ENCODE results near the gene SPECC1L.
"Not testable (repeated sequence)": the region's sequence is repeated elsewhere in the genome, so short reads cannot be mapped to it uniquely, and the experiment has no call there.

The SPECC1L gene

DNA sequence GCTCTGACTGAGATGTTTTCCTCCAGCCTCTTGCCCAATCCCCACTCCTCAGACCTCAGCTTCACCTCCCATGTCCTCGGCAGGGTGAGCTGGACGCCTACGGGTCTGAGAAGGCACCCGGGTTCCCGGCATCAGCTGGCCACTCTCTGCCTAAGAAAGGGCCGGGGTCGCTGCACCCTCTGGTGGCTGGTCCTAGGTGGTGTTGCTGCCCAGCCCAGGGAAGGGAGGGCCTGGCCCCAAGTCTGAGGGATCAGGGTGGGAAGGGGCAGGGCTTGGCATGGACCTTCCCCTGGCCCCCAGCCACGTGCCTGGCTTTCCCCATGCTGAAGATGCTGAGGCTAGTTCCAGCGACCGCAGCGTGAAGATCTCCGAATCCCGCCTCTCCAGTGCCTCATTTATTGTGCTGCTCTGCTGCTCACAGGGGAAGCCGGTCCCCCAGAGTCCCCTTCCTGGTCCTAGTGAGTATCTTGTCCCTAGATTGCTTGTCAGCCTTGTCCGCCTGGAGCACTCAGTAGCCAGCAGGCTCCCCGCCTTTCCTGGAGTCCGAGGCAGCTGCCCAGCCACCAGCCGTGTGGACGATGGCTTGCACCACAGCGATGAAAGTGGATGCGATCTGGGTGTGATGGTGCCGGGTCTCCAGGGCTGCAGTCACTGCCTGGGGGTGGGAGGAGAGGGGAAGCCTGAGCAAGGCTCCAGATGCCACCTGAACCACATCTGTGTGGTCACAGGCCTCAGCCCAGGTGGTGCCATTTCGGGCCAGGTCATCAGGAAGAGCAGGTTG lies 22.9 kb upstream of the SPECC1L start:
- DNase-seq, result peak; percentile 76

DNA sequence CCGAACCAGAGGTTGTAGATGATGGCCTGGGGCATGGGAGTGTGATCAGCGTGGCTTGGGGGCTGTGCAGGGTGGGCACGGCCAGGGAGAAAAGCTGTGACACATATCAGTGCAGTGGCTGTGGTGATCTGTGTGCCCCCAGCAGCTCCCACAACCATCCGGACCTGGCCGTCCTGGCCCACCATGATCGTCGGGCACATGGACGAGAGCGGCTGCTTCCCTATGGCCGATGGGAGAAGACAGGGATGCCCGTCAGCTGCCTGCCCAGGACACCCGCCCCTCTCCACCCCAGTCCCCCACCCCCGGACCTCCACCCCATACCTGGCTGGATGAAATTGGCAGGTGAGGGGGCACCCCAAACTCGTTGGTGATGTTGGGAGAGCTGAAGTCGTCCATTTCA lies 22.0 kb upstream of the SPECC1L start:
- not testable (repeated sequence) for DNase-seq

DNA sequence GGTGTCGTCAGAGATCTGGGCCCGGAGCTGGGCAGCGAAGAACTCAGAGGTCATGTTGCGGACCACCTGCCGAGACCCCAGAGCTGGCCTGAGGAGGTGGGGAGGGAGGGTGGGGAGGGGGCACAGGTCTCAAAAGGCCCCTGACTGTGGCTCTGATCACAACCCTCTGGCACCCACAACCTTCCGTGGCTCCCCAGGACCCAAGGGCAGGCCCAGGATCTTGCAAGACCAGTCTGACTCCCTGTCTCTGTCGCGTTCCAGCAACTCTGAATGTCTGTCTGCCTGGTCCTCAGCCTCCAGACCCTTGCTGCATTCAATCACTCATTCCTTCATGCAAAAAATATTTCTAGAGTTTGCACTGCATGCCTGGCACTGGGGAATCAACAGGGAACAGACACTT lies 21.2 kb upstream of the SPECC1L start:
- DNase-seq, result not testable (repeated sequence)

DNA sequence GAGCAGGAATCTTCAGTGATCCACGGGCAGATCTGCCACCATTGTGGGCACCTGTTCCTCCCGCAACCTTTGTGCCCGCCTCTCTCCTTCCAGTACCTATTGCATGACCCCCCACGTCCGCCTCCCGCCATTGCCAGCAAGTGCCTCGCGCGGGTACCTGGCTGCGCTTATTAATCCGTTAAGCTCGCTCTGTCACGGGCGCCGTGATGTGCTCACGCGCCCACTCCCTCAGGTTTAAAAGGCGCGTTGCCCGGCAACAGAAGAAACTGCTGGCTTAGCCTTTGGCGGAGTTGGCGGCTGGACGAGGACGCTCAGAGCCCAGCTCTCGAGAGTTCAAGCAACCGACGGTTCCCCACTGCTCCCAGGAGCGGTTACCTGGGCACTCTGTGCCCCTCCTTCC lies 19.3 kb upstream of the SPECC1L start:
- DNase-seq, result not testable (repeated sequence)

DNA sequence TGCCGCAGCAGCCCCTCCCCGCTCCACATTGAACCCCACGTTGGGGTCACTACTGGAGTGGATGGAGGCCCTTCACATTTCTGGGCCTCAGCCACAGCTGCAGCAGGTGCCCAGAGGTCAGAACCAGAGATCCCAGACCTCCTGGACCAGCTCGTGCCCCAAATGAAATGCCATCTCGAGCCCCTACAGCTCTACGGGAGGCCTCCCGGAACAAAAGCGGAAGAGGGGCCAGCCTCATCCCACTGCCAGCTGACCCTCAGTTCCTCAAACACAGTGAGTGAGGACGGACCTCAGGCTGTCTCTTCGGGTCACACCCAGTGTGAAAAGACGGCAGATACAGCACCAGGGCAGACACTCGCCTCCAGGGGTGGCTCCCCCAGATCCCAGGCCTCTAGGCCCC lies 17.5 kb upstream of the SPECC1L start:
- DNase-seq, result not testable (repeated sequence)

DNA sequence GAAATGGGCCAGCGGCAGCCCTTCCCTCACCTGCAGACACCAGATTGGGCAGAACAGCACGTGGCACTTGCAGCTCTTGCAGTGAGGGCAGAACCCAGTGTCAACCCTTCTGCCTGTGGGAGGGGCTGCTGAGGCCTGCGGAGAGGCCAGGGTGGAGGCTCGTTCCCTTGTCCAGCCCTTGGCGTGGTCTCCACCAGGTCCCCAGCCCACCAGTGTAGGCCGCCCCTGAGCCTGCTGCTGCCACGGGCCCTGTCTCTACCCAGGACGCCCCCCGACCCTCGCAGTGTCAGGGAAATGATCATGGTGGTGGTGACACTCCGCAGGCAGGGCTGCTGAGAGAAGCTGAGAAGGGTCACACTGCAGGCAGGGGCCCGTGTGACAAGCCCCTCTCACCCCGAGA lies 14.5 kb upstream of the SPECC1L start:
- DNase-seq, result not testable (repeated sequence)

DNA sequence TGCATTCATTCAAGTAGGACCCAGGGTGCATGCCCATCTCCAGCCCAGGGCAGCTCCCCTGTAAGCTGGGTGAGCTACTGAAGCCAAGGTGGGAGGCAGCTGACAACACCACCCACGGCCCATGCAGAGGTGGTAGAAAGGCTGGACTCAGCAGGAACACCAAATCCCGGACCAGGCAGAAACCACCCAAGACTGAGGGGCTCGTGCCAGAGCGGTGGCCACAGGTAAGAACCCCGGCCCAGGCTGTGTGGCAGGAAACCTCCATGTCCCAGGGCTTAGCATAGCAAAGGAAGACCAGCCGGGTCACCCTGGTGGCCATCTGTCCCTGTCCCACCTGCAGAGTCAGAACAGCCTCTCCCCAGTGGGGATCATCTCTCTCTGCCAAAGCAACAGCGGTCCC lies 13.9 kb upstream of the SPECC1L start:
- not testable (repeated sequence) for DNase-seq

DNA sequence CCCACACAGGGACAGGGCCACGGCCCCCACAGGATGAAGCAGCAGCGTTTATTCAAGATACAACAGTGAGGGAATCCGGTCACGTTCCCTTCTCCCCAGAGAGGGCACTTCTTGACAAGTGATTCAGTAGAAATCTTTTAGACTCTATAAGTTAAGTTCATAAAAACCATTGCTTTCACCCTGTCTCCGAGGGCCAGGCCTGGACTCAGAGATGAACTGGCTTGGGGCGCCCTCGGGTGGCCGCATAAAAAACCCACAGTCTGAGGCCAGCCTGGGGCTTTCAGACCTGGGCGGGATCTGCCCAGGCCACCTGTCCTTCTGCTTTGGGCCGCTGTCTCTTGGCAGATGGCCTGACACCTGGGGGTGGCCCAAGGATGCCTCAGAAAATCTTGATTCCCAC lies 11.2 kb upstream of the SPECC1L start:
- DNase-seq, result peak; percentile 70

DNA sequence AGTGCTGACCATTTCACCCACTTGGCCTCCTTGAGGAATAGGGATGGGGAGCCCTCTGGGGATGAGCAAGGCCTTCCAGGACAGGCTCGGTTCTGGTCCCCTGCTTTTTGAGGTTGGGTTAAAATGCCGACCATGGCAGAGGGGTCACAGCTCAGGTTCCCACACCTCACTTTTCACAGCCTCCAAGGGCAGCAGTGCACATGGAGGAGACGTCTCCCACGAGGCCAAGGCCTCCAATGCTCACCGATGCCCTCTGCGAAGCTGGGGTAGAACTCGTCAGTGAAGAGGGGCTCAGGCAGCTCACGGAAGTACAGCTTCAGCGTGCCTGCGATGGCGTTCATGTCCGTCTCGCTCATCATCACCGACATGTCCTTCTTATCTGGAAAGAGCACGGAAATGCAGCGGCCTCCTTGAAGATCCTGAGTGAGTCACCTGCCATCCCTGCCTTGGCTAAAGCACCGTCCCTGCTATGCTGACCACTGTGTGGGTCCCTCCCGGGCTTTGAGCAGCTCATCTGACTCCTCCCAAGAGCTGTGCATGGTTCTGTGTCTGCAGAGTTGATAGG lies 8.4 kb upstream of the SPECC1L start:
- DNase-seq, result not testable (repeated sequence)

DNA sequence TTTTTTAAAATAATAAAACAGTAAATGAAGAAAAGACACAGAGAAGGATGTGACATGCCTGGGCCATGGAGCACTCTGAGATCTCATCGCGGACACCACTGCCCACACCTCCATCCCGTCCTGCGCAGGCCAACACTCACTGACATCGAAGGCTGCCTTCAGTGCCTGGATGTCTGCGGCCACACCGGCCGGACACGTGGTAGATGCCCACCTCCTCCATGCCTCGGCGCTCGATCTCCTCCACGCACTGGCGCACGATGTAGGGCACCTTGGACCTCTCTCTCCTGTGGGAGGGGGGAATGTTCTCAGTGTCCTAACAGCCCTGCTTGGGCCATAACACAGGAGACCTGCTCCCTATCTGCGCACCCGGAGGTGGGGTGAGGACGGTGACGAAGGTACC lies 7.2 kb upstream of the SPECC1L start:
- not testable (repeated sequence) for DNase-seq

DNA sequence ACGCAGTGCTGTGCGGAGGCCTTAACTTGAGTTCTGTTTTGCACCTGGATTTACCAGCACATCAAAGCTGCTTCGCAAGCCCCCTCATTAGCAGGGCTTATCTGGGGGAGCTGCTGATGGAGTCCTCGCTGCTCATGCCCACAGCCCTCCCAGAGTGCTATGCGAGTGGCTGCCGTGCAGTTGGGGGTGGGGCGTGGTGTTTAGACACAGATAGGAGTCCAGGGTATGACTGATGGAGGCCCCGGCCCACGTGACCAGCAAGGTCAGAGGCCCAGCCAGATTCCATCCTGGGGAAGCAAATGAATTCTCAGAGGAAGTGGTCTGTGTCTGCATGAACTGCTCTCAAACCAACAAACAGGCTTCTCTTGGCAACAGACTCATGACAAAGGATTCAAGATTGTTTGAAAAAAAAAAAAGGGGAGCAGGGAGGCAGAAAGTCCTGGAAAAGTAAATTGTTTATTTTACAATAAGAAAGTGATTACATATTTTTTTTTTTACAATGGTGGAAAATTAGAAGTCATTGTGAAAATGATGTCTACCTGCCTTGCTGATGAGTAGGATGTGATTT lies 6.2 kb upstream of the SPECC1L start:
- not testable (repeated sequence) for DNase-seq

DNA sequence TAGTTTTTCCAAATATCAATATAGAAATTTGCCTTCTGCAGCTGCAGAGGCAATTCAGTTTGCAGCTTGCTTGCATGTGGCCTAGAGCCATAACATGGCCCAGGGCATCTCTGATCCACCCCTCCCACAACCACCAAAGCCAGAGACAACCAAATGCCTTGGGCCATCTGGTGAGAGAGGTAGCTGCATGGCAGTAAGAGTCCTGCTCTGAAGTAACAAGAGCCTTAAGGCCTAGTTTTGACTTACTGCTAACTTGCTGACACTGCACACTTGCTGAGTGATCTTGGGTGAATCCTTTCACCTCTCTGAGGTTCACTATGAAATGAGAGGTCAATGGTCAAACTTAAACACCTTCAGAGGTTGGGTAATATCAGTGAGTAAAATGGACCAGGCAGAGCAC lies 4.9 kb upstream of the SPECC1L start:
- no peak for DNase-seq

DNA sequence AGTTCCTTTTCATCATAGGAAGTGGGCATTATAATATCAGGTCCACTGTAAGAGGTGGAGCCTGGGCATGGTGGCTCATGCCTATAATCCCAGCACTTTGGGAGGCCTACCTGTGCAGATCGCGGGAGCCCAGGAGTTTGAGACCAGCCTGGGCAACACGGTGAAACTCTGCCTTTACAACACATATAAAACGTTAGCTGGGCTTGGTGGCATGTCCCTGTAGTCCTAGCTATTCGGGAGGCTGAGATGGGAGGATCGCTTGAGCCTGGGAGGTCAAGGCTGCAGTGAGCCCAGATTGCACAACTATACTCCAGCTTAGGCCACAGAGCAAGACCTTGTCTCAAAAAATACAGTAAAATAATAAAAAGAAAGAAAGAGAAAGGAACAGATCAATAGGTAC lies 4.1 kb upstream of the SPECC1L start:
- not testable (repeated sequence) for DNase-seq

DNA sequence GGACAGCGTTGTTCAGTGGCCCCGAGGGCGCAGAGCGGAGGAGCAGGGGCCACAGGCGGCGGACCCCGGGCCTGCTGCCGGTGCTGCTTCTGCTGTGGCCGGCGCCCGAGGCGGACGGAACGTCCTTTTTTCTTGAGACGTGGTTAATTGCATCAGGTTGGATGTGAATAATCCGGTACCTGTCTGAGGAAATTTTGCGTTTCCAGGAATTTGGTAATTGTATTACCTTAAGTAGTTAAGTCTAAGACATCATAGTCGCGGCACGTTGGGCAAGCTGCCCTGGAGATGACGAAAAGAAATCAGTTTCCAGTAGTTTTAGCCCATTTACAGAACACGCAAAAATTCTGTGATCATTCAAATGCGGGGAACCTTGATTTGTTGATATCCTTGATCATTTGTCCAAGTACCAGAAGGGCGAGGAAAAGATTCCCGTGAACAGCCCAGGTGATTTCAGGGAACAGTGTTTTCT lies 789 bp downstream of the SPECC1L start:
- DNase-seq, result no peak

DNA sequence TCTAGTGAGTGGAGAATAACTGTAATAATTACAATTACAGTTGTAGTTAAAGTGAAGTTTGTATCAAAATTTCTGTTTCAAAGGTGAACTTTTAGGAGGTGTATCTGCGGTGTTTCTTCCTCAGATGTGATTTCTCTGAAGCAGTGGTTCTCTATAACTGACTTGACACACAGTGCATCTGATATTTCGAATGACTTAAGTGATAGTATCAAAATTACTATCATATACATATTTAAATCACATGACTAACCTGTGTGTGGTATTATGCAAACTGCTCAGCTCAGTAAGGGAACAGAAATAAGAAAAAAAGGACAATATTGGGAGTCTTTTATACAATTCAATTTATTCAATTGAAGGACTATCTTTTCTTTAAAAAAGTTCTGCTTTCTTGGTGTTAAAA lies 2.4 kb downstream of the SPECC1L start:
- not testable (repeated sequence) for DNase-seq

DNA sequence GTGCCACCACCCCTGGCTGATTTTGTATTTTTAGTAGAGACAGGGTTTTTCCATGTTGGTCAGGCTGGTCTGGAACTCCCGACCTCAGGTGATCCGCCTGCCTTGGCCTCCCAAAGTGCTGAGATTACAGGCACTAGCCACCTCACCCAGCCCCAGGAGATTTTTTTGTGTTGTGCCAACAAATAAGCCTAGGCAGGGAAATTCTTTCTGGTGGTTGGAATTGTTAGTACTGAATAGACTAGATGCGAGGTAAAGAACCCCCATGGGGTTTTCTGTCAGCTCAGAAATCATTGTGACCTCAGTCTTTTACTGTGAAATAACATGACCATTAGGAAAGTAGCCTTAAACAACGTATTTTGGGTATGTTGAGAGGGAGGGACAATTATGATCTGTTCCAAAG lies 3.3 kb downstream of the SPECC1L start:
- DNase-seq, result not testable (repeated sequence)

DNA sequence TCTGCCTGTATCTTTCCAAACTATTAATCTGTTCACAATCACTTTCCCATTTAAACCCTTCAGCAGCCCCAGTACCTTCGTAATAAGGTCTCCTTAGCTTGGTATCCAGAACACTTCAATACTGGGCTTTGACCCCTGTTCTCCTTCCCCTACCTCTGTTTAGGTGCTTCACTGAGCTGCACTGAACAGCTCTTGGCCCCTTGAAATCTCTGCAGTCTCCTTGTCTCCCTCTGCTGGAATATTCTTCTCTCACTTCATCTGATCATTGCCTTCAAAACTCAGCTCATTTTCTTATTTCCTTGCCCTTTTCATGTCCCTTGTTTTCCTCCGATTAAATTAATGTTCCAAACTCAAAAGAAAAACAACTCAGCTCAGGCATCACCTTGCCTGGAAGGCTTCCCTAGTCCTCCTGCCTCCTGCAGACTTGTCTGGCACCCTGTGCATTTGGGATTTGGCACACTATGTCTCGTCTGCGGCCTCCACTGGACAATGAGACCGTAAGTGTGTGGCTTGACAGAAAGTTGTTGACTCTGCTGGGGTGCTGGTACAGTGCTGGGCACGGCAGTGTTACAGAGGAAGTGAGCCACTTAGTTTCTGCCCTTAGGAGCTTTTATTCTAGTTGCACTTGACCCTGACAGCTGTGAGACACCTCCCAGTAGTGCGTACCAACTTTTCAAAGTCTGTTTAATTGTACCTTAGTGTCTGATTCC lies 4.2 kb downstream of the SPECC1L start:
- DNase-seq, result not testable (repeated sequence)

DNA sequence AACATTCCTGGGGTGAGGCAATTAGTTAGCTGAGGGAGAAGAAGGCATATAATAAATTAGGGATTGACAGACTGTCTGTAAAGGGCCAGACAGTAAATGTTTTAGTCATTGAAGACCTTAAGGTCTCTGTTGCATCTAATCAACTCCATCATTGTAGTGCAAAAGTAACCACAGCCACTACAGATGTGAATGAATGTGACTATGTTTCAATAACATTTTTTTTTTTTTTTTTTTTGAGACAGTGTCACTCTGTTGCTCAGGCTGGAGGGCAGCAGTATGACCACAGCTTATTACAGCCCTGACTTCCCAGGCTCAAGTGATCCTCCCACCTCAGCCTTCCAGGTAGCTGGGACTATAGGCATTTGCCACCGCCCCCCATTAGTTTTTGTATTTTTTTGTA lies 9.7 kb downstream of the SPECC1L start:
- not testable (repeated sequence) for DNase-seq

DNA sequence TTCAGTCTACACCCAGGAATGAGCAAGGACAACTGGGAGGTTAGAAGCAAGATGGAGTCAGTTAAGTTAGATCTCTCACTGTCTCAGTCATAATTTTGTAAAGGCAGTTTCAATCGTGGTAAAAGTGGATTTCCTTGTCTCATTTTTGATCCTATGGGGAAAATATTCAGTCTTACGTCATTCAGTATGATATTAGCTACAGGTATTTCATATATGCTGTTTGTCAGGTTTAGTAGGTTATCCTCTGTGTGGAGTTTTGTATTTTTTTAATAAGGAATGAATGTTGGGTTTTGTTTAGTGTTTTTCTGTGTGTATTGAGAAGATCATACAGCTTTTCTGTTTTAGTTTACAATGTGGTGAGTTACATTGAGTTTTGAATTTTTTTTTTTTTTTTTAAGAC lies 11.8 kb downstream of the SPECC1L start:
- no peak for DNase-seq

DNA sequence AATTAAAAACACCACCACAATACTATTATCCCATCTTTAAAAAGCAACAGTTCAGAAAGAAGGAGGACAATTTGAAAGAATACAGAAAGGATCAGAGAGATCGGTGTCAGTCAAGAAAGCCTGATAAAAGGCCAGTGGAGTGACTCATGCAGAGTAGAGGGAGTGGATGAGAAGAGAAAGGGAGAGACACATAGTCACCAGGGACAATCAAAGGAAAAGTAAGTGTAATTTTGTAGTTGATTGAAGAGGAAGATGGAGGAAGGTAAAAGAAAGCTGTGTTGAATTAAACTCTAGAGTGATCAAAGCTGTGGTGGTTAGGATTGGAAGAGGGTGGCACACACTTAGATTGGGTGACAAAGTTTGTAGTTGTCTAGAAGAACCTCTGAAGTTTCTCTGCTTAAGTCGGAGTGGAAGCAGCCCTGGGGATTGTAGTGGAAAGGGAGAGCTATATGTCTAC lies 14.1 kb downstream of the SPECC1L start:
- no peak for DNase-seq

DNA sequence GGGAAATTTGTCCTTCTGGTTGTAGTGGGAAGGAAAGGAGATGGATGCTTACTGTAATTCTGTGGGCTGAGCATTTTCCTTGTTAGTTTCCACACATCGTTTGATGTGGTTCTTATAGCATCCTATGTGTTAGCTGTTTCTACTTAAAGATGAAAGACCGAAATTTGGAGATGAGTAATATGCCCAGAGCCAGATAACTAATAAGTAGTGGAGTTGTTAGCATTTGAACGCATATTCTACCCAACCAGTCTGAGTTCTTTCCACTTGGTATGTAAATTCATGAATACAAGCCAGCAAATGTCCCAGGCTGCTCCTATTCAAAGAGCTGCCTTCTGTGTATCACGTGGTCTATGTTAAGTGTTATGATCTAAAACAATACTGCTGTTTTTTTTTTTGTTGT lies 14.6 kb downstream of the SPECC1L start:
- DNase-seq, result no peak

DNA sequence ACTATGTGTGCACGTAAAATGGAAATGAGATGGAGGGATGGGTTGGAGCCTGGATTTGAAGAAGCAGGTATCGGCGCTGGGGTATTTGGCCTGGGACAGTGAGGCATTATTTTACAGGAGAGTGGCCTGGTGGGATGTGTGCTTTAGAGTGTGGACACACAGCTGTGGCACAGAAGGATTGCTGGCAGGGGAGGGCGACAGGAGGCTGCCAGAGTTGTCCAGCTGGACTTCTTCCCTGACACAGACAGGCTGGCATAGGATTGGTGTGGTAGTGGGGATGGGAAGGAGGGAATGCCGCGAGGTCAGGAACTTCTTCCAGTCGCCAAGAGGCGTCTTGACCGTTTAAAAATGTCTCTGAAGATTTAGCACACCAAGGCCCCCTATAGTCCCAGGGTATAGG lies 16.6 kb downstream of the SPECC1L start:
- not testable (repeated sequence) for DNase-seq

DNA sequence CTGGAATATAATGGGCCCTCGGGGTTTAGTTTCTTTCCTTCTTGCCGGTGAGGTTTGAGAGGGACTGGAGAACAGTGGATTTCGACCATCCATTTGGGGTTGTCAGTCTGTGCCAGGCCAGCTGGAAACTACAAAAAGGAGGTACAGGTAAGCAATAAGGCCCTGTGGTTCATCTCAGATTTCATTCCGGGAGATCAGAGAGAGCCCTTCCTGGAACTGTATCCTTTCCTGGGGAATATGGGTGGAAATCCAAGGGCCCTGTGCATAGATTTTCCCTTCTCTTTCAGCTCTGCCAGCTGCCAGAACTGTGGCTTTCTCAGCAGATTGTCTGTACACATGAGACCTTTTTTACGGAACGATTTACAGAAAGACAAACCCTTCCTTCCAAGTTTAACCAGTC lies 17.2 kb downstream of the SPECC1L start:
- not testable (repeated sequence) for DNase-seq

Data from amniotic stem cell (primary cell).